NB4 (cell line): ENCODE data around the gene RHBDD1.

Experiments used
- DNase-seq: peaks from one replicate; pipeline ENCODE4 v3.0.0; 2010; ENCODE audit warnings: low read depth
- H3K4me3 ChIP-seq: one replicate; pipeline ENCODE4 v1.5.1; 2011; ENCODE audit warnings: mild to moderate bottlenecking, low read depth, low read length, moderate library complexity
- CTCF ChIP-seq: IDR thresholded peaks from one replicate; pipeline ENCODE4 v1.5.1; 2012; ENCODE audit warnings: low read depth, low read length
- MAX ChIP-seq: IDR thresholded peaks from 2 replicates; pipeline ENCODE4 v1.6.1; 2011; ENCODE audit warnings: low read depth, low read length
- MYC ChIP-seq: IDR thresholded peaks from 2 replicates; pipeline ENCODE4 v1.6.1; 2011; ENCODE audit warnings: low read depth, low read length
- POLR2A ChIP-seq: IDR thresholded peaks from 2 replicates; pipeline ENCODE4 v1.6.1; 2011; ENCODE audit warnings: mild to moderate bottlenecking; ENCODE audit not compliant: insufficient read length; ENCODE audit errors: extremely low read depth

RHBDD1 gene

GRCh38 chr2:226797989-226798421, 37.8 kb upstream of the RHBDD1 start:
- no peak overlapping the region for H3K4me3 ChIP-seq
- no peak for TF ChIP-seq MYC
- no peak for TF ChIP-seq POLR2A
- no peak for DNase-seq

- peak; percentile 62 for DNase-seq
- H3K4me3 ChIP-seq, result peak overlapping the region; percentile 71
- TF ChIP-seq POLR2A, result no peak
- no peak for TF ChIP-seq CTCF
- no peak for TF ChIP-seq MYC
- TF ChIP-seq MAX, result no peak
These were observed 37.2 kb upstream of the RHBDD1 start for GRCh38 chr2:226798422-226799210.

GRCh38 chr2:226799211-226799975, 36.5 kb upstream of the RHBDD1 start, which contains the start of gene IRS1:
TSS of gene IRS1 (minus strand) at chr2:226799820. CDS start at chr2:226798738, 1,082 bp downstream.
- DNase-seq, result peak; percentile 90
- peak; percentile 21 for TF ChIP-seq CTCF
- peak; percentile 59 for TF ChIP-seq MAX
- peak; percentile 21 for TF ChIP-seq POLR2A
- peak; percentile 44 for TF ChIP-seq MYC
- peak within 1 kb of the TSS; percentile 71 for H3K4me3 ChIP-seq

GRCh38 chr2:226799976-226800940, 35.6 kb upstream of the RHBDD1 start:
- TF ChIP-seq CTCF (no peak), POLR2A (no peak), MYC (no peak), MAX (0 out of 2 replicates have a peak, but pooled peaks have one; percentile 4)
- peak; percentile 10 for DNase-seq
- H3K4me3 ChIP-seq, result peak overlapping the region; percentile 54

- TF ChIP-seq MAX (no peak), CTCF (no peak)
- DNase-seq, result peak; percentile 12
- H3K4me3 ChIP-seq, result no peak overlapping the region
These were observed 34.7 kb upstream of the RHBDD1 start for GRCh38 chr2:226800941-226801784.
